Uterus (tissue), 4 donors: ENCODE results near the gene CKAP5. TPM values are rescaled to one million over a fixed set of nuclear protein-coding genes. Genes with fewer than 3 reads are reported as not detected.

Experiments
- DNase-seq, 2 donors: peaks; one replicate each; pipeline ENCODE4 v3.0.0-alpha.2; 2019 to 2020
- H3K27ac ChIP-seq, 2 donors: fragments of 200-600 bp; sonication (generic); 1 replicate in 1 of 2; 2 replicates in 1 of 2; pipeline ENCODE4 v1.5.1; 2016 to 2018
- H3K27me3 ChIP-seq, 2 donors: fragments of 200-600 bp; sonication (generic); one replicate each; pipeline ENCODE4 v1.5.1; 2018 to 2019; ENCODE audit warnings: control low read depth in 1 of 2
- H3K36me3 ChIP-seq, 2 donors: fragments of 200-600 bp; sonication (generic); one replicate each; pipeline ENCODE4 v1.5.1; 2019; ENCODE audit warnings: control low read depth in 1 of 2
- H3K4me1 ChIP-seq, 2 donors: fragments of 200-600 bp; sonication (generic); one replicate each; pipeline ENCODE4 v1.5.1; 2018 to 2019; ENCODE audit warnings: control low read depth in 1 of 2
- H3K4me3 ChIP-seq, 2 donors: fragments of 200-600 bp; sonication (generic); 1 replicate in 1 of 2; 2 replicates in 1 of 2; pipeline ENCODE4 v1.5.1; 2018 to 2019; ENCODE audit warnings: mild to moderate bottlenecking in 1 of 2
- H3K9me3 ChIP-seq, 2 donors: fragments of 200-600 bp; sonication (generic); one replicate each; pipeline ENCODE4 v1.5.1; 2019; ENCODE audit warnings: control low read depth in 1 of 2
- CTCF ChIP-seq, 4 experiments: fragments of 200-600 bp in 2 of 4; fragments of 450-650 bp in 2 of 4; sonication (generic) in 2 of 4; IDR thresholded peaks; one replicate each; pipeline ENCODE4 v1.5.1; 2016 to 2019; ENCODE audit warnings: antibody characterized with exemption in 4 of 4, mild to moderate bottlenecking in 2 of 4, moderate library complexity in 1 of 4
- POLR2A ChIP-seq, 2 donors: fragments of 450-650 bp; IDR thresholded peaks; one replicate each; pipeline ENCODE4 v1.6.1; 2016; ENCODE audit warnings: antibody characterized with exemption in 2 of 2, mild to moderate bottlenecking in 1 of 2, moderate library complexity in 1 of 2
- intact Hi-C: fragments of 100-400 bp; cut with DNase I; formaldehyde crosslinking; loops from one replicate; pipeline ENCODE4 v1.15.1; 2023; ENCODE audit warnings: low total_unique reads
- total RNA-seq, 4 donors: library from RNA; depleted of rRNA in 3 of 4; stranded (reverse); fragments of >200 nt in 3 of 4; gene quantifications; one replicate each; pipeline versions ENCODE4 v1.1.0 to v1.2.4, GENCODE V29; 2014 to 2023
- donor health status: DM: yes; HTN: yes; CAD: no.

Gene CKAP5
- total RNA-seq, 4 donors from 2014 or later: 19.7 to 88.8 (median 44.2) TPM

- H3K36me3 ChIP-seq: no peaks in the 10 kb centered on the region
These were observed 84.3 kb downstream of the CKAP5 start for GRCh38 chr11:46761807-46762206.

GRCh38 chr11:46760429-46761128 lies 85.5 kb downstream of the CKAP5 start:
- no peaks in the 10 kb centered on the region for H3K36me3 ChIP-seq
- H3K27ac ChIP-seq: no peak overlapping the region
- TF ChIP-seq CTCF (IDR thresholded peaks at IDR 0.05) (no peak), POLR2A (IDR thresholded peaks at IDR 0.05) (no peak)
- H3K4me3 ChIP-seq: no peak overlapping the region
- intact Hi-C loops: no loop called here
- DNase-seq: no peak
- H3K9me3 ChIP-seq: no peaks in the 10 kb centered on the region
- no peaks in the 10 kb centered on the region for H3K4me1 ChIP-seq
- H3K27me3 ChIP-seq: no peaks in the 10 kb centered on the region

More at GRCh38 chr11:46761807-46762206, 84.3 kb downstream of the CKAP5 start:
- TF ChIP-seq CTCF (IDR thresholded peaks at IDR 0.05) (no peak), POLR2A (IDR thresholded peaks at IDR 0.05) (no peak)
- intact Hi-C loops: no loop called here
- no peak for DNase-seq
- H3K4me3 ChIP-seq: no peak overlapping the region
- no peak overlapping the region for H3K27ac ChIP-seq
- H3K27me3 ChIP-seq: no peaks in the 10 kb centered on the region
- no peaks in the 10 kb centered on the region for H3K4me1 ChIP-seq
- H3K9me3 ChIP-seq: no peaks in the 10 kb centered on the region

GRCh38 chr11:46759196-46759595 lies 86.9 kb downstream of the CKAP5 start:
- Histone ChIP-seq H3K9me3 (no peaks in the 10 kb centered on the region), H3K4me3 (no peak overlapping the region), H3K4me1 (no peaks in the 10 kb centered on the region), H3K36me3 (no peaks in the 10 kb centered on the region), H3K27ac (no peak overlapping the region), H3K27me3 (no peaks in the 10 kb centered on the region)
- TF ChIP-seq POLR2A (IDR thresholded peaks at IDR 0.05) (no peak), CTCF (IDR thresholded peaks at IDR 0.05) (no peak)
- no peak for DNase-seq
- intact Hi-C loops: no loop called here

- Histone ChIP-seq H3K9me3 (no peaks in the 10 kb centered on the region), H3K4me1 (no peaks in the 10 kb centered on the region), H3K27ac (no peak overlapping the region), H3K27me3 (no peaks in the 10 kb centered on the region), H3K4me3 (no peak overlapping the region), H3K36me3 (no peaks in the 10 kb centered on the region)
- DNase-seq: no peak
- intact Hi-C loops: no loop called here
- TF ChIP-seq POLR2A (IDR thresholded peaks at IDR 0.05) (no peak), CTCF (IDR thresholded peaks at IDR 0.05) (no peak)
These were observed 90.1 kb downstream of the CKAP5 start for GRCh38 chr11:46755962-46756361.

GRCh38 chr11:46747150-46747549 lies 98.9 kb downstream of the CKAP5 start:
- no peak overlapping the region for H3K27ac ChIP-seq
- no peak for DNase-seq
- TF ChIP-seq CTCF (IDR thresholded peaks at IDR 0.05) (no peak), POLR2A (IDR thresholded peaks at IDR 0.05) (no peak)
- no peak overlapping the region for H3K4me3 ChIP-seq
- intact Hi-C loops: no loop called here
- H3K4me1 ChIP-seq: no peaks in the 10 kb centered on the region
- no peaks in the 10 kb centered on the region for H3K9me3 ChIP-seq
- H3K36me3 ChIP-seq: no peaks in the 10 kb centered on the region
- H3K27me3 ChIP-seq: no peaks in the 10 kb centered on the region
